NK-92 (cell line): Measurements from ENCODE around the gene NECAB3.
"Not testable (repeated sequence)": the region's sequence is repeated elsewhere in the genome, so short reads cannot be mapped to it uniquely, and the experiment has no call there.

Experiments
- DNase-seq: peaks from one replicate; lab custom pipeline; 2025; ENCODE audit not compliant: unreplicated experiment; lab: John Stamatoyannopoulos, UW

Gene NECAB3, protein sequence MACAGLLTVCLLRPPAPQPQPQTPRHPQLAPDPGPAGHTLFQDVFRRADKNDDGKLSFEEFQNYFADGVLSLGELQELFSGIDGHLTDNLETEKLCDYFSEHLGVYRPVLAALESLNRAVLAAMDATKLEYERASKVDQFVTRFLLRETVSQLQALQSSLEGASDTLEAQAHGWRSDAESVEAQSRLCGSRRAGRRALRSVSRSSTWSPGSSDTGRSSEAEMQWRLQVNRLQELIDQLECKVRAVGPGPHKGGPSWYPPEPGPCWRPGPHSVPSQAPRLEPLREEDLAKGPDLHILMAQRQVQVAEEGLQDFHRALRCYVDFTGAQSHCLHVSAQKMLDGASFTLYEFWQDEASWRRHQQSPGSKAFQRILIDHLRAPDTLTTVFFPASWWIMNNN

DNA sequence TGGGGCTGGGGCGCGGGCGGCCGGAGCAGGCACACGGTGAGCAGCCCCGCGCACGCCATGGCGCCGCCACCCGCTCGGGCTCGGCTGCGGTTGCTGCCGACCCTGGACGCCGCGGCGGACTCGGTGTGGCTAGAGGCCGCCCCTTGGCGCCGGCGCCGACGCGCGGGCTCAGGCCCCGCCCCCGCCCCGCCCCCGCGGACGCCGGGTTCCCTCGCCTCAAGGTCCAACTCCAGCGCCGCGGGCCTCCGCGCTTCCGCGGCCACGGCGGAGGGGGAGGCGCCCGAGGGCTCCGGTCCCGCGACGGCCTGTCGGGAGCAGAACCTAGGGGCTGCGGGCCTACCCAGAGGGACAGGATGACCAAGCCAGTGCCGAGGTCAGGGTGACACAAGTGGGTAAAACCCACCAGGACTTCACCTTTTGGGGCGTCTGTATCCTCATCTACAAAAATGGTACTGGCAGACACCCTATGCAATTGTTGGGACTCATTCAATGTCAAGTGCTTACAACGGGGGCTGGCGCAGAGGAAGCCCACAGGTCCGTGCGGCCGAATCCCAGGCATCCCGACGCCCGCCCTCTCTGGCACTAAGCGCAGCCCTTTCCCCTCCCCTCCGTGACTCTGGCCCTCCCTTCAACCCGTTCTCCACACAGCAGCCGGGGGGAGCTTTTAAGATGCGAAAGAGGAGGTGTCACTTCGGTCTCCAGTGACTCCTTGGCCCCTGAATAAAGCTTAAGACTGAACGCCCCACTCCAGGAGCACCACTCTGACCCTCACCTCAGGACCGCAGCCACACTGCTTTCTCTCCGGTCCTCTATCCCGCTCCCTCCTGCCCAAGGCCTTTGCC, at the start of gene NECAB3:
Gene NECAB3, minus strand, starts transcription at position 135 of the 842 bp plus-strand sequence. Its CDS starts 76 bp downstream, at position 59.
- no peak for DNase-seq

DNA sequence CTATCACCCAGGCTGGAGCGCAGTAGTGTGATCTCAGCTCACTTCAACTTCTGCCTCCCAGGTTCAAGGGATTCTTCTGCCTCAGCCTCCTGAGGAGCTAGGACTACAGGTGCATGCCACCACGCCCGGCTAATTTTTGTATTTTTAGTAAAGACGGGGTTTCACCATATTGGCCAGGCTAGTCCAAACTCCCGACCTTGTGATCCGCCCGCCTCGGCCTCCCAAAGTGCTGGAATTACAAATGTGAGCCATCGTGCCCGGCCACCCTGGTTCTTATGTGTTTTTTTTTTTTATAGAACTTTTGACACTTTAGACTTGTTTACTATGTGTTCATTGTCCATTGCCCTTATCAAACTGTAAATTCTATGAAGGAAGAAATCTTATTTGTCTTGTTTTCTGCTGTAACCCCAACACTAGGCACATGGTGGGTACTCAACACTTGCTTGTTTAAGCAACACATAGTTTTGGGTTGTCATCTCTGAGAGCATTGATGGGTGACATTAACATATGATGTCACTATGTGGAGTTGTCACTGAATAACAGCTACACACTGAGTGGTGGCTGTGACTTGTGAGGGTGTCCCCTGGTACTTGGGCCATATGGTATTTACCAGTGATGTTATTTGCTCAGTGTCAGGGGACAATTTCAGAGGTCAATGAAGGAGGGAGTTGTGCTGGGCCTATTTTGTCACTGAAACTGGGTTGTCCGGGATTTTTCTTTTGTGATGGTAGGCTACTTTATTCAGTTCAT, 47.3 kb upstream of the NECAB3 start:
- DNase-seq, result no peak

DNA sequence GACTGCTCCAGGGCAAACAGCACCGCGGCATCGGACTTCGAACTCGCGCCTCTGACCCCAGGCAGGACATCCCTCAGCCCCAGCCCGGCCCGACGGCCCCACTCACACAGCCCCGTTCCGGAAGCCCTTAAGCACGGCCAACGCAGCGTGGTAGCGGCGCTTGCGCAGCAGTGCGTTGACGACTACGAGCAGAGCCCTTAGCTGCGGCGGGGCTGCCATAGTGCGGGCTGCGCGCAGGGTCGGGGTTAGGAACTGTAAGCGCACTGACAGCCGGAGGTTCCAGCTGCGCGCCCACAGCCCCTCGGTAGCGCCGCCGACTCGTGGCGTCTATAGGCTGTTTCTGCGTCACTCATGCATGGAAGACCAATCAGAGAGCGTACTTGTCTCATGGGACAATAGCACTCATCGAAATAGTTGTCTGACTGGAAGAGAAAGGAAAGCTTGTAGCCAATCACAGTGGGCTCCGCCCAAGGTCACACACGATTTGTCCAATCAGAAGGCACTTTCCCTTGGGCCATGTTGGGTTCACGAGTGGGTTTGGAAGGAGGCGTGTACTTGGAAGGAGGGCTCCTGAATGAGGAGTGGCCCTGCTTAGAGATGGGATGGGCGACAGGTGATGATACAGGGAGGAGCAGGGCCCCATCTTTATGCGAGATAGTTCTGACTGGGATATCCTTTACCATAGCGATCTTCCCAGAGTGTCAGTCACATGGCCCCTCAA, 45.9 kb upstream of the NECAB3 start, which contains the start of gene PXMP4:
Gene PXMP4, minus strand, starts transcription at position 322 of the 721 bp plus-strand sequence. Its CDS starts 103 bp downstream, at position 219.
- peak; percentile 38 for DNase-seq

- no peak for DNase-seq
Observed at GRCh38 chr20:33719277-33719988, 45.2 kb upstream of the NECAB3 start.

GRCh38 chr20:33716498-33716897, 42.3 kb upstream of the NECAB3 start:
- no peak for DNase-seq

DNA sequence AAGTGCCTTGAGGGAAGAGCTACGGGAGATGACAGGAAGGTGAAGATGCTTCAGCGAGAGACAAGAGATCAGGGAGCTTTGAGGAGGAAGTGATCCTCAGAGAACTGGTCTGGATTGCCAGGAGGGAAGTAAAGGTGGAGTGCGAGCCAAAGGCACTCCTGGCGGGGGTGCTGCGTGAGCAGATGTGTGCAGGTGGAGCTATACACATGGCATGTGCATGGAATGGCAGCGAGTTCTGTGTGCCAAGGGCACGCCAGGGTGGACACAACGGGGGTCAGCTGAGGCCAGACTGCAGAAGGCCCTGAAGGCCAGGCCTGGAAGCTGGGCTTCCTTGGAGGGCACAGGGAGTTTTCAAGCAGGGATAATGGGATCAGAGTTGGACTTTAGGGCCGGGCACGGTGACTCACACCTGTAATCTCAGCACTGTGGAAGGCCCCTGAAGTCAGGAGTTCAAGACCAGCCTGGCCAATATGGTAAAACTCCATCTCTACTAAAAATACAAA, 39.7 kb upstream of the NECAB3 start:
- no peak for DNase-seq

- DNase-seq, result no peak
Observed at GRCh38 chr20:33711446-33711738, 37.2 kb upstream of the NECAB3 start.

DNA sequence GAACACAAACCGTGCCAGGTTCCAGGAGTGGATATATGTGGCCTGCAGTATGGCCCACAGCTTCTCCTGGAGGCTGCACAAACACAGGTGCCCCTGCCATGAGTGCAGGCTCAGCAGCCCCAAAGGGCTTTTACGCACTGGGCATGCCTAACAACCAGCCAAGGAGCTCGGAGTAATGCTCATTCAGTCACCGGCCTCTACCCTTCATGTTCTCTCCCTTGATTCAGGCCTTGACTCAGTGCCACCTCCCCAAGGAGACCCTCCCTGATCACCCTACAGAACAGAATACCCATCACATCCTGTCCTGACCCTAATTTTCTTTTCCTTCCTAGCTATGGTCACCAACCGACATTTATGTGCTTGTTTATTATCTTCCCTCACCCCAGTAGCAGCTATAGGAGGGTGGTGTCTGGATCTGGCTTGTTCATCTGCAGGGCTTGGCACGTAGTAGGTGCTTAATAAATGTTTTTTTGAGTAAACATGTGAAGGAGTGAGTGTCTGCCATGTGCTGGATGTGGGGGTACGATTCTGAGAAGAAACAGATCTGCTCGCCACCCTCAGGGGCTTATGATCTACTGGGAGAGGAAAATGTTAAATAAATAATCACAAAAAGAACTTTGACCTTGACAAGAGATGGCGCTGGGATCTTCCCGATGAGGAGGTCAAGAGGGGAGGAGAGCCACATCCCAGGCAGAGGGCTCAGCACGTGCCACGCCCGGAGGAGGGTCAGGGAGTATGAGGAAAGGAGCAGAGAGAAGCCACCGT, 36.6 kb upstream of the NECAB3 start:
- no peak for DNase-seq

GRCh38 chr20:33709905-33710541, 35.8 kb upstream of the NECAB3 start:
- DNase-seq, result no peak

DNA sequence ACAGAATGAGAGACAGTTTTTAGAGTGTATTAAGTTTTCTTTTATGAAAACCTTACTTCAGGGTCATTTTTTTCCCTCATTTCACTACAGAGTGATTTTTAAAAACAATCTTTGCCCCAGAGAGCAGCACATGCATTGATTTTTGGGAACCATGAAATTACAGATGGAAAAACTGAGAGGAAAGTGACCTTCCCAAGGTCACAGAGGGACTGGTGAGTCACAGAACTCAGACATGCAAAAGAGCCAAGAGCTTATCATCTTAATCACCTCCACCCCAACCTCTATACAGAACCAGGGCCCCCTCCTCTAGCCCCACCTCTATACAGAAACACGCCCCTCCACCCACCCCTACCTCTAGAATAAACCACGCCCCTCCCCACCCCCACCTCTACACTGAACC, 35.2 kb upstream of the NECAB3 start:
- no peak for DNase-seq

DNA sequence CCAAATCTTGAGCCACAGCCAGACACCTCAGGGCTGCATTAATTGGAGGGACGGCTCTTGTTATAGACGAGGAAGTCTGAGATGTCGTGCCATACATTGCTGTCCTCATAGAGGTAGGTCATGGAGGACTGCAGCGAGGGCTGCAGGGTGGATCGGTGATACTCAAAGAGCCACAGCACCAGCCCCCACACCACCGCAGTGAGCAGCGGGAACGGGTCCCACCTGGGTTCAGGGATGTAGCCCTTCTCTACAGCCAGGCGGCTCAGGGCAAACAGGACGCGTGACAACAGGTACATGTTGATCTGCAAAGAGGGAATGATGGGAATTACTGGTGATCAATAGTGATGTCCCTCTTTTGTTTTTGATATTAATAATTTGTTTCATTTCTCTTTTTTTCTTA, 33.4 kb upstream of the NECAB3 start:
- DNase-seq, result no peak

DNA sequence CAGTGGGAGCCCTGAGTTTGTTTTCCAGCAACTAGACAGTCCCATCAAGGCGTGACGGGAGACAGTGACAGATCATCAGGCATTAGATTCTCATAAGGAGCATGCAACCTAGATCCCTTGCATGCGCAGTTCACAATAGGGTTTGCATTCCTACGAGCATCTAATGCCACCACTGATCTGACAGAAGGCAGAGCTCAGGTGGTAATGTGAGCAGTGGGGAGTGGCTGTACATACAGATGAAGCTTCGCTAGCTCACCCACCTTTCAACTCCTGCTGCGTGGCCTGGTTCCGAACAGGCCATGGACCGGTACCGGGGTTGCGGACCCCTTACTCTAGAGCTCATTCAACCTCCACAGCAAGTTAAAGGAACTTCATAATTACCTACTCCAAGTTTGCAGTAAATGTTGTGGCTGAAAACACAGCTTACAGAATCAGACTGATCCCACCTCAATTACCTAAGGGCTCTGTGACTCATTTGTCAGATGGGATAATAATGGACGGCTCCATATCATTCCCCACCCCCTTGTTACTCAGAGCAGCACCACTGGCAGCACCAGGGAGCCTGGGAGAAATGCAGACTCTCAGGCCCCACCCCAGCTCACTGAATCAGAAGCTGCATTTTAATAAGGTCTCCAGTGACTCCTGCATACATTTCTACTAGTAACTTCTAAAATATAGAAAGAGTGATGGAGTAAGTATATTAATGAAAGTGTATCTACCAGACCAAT, 30.1 kb upstream of the NECAB3 start:
- DNase-seq, result no peak

DNA sequence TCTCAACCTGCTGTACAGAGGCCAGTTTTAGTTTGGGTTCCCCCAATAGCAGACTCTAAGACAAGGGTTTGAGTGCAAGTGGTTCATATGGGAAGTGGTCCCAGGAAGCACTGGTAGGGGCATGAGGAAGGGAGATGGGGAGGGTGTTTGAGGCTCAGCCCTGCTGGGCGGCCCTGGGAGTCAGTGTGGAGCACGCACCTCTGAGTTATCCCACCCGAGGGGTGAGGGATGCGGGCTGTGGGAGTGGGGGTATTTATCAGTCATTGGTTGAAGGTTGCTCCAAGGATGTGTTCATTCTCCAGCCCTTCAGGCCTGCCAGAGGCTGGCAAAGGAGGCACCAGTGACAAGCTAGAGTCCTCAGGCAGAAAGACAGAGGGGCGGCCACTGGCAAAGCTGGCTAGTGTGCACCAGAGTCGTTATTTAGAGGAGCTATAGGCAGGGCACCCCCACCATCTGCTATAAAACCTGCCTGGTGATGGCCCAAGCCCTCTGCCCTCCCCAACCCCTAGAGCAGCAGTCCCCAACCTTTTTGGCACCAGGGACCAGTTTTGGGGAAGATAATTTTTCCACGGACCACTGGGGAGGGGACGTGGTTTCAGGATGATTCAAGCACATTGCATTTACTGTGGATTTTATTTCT, 29.4 kb upstream of the NECAB3 start:
- DNase-seq, result no peak

GRCh38 chr20:33702861-33703260, 28.6 kb upstream of the NECAB3 start:
- no peak for DNase-seq

GRCh38 chr20:33701629-33702450, 27.6 kb upstream of the NECAB3 start:
- DNase-seq, result no peak

DNA sequence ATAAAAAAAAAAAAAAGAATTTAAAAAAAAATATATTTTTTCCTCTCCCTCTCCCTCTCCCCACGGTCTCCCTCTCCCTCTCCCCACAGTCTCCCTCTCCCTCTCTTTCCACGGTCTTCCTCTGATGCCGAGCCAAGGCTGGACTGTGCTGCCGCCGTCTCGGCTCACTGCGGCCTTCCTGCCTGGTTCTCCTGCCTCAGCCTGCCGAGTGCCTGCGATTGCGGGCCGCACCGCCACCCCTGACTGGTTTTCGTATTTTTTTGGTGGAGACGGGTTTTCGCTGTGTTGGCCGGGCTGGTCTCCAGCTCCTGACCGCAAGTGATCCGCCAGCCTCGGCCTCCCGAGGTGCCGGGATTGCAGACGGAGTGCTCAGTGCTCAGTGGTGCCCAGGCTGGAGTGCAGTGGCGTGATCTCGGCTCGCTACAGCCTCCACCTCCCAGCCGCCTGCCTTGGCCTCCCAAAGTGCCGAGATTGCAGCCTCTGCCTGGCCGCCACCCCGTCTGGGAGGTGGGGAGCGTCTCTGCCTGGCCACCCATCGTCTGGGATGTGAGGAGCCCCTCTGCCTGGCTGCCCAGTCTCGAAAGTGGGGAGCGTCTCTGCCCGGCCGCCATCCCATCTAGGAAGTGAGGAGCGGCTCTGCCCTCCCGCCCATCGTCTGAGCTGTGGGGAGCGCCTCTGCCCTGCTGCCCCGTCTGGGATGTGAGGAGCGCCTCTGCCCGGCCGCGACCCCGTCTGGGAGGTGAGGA, 26.6 kb upstream of the NECAB3 start:
- not testable (repeated sequence) for DNase-seq
